Stimulated activated CD8-positive, alpha-beta memory T cell treated with anti-CD3 and anti-CD28 coated beads, Interleukin-2, amount 100 ng/mL, for 1 hour (primary cell): ENCODE results near the gene CARS1.

Experiments used
- DNase-seq, 2 donors: peaks; one replicate each; pipeline ENCODE4 v3.0.0-alpha.2; 2020; ENCODE audit warnings: low read depth in 2 of 2

The CARS1 gene

DNA sequence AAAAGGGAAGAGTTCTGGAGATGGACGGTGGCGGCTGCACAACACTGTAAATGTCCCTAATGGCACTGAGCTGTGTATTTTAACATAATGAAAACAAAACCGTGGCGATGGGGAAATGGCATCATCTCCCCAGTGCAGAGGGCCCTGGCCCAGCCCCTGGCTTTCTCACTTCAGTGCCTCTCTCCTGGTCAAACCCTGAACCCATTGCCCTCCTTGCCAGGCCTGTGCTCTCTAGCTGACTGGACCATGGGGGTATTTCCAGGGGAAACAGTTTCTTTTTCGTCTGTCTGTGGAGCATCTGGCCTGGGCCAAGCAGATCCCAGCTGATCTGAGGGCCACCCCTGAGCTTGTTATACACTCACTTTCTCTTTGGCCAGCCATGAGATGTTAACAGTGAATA, 47.7 kb downstream of the CARS1 start:
- no peak for DNase-seq

DNA sequence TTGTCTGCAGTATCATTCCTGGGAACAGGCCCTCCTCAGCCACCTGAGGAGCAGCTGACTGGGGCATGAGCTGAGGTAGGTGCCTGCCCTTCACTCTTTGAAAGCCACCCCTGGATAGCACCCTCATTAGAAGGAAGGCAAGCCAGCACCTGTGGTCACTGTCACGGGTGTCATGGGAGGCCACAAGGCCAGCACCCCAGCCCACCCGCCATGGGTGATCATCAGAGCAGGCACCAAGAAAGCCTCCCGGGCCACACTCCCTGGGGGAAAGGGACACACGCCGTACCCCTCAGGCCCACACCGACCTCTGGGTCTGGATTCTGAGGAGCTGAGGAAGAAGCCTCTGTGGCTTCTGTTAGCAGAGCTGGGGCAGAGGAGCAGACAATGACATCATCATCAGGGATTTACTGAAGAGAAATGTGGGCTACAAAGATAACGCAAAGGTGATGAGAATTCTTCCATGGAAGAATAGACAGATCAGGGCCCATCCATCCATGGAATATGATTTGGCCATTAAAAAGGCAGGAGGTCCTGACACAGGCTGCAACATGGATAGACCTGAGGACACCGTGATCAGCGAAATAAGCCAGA, 48.4 kb downstream of the CARS1 start:
- DNase-seq, result no peak

DNA sequence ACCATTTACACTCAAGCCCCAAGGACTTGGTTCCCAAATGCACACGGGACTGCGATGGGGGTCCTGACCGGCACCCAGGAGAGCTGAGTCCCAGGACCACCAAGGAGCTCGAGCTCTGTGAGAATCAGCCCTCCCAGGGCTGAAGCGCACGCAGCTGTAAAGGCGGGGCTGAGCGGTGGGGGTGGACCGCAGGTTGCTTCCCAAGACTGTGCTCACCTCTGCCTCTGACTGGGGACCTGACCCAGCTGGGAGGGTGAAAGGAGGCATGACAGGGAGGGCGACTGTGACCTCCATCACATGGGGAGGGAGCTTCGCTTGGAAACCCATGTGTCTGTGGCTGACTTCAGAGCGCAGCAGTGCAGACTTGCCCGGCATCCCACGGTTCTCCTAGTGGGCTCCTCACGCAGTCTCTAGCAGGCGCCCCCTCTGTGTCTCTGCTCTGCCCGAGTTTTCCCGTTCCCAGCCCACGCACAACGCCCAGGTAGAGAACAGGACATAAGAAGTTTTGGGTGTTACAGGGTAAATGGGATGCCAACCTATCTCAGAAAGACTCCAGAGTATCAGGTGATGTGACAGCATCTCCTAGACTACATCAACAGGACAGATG, 49.7 kb downstream of the CARS1 start:
- no peak for DNase-seq

DNA sequence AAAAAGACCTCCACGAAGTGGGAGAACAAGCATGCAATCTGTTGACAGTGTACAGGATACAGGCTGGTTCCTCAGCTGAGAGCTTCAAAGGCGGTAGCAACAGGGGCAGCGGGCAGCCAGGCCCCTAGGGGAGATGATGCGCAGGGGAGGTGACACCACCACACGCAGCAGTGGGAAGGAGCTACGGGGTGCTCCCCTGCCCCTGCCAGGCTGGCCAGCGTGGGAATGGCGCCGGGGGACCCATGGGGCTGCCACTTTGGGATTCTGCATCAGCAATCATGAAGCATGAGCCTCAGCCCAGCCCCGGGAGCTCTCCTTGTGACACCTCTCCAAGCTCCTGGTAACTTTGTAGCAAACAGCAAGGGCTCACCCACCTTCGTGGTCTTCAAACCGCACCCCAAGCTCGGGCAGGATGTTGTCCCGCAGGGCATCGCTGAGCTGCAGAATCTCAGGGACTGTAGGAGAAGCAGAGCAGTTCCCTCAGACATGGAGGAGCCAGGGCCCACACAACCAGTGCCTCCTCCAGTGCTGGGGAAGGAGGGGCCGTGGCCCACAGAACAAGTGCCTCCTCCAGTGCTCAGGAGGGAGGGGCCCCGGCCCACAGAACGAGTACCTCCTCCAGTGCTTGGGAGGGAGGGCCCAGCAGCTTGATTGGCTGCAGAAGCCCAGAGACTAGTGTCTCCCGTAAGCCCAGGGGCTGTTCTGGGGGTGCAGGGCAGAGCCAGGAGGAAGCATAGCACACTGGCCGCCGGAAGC, 50.5 kb downstream of the CARS1 start:
- peak; percentile 22 to 53 for DNase-seq

DNA sequence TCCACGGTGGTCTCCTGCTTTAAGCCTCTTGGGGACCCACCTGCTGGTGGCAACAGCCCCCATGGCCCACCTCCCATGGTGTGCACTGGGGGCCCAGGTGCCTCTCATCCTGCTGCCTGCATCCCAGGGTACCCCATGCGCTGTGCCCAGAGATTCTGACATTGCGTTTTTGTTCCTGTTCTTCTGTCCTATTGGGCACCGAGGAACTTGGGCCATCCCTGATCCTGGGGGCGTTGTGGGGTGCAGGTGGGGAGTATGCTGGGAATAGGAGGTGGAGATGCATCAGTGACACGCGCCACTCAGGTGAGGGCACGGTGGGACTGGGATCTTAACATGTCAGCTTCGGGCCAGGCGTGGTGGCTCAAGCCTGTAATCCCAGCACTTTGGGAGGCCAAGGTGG, 52.7 kb downstream of the CARS1 start:
- no peak for DNase-seq

DNA sequence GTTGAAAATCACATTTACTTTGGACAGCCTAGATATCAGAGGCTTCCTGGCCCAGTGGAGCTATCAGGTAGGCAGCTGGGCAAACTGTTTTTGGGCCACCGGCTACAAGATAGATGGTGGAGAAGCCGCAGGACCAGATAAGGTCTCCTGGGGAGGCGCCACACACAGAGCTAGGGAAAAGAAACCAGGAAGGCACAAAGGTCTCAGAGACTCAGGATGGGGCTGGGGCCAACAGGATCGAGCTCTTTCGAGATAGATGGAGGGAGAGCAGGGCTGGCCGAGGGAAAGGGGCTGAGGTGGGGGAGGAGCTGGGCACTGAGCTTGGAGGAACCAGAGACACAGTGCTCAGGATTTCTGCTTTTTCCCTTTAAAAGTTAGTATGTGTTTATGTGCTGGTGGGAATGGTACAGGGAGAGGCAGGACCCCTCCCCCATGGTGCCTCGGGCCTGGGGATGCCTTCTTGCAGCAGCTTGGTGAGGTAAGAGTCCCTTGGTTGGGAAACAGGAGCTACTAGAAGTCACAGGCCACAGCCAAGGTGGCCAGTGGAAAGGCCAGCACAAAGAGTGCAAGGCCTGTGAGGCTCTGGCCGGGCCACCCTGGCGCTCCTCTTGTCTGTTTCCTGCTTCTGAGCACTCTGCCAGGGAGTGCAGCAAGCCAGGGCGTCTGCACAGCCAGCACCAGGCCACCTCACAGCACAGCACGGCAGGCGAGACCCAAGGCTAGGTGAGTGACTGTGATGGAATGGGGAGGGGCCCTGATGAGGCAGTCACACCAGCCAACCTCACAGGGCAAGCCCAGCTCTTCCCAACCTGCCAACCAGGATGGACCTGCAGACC, 53.6 kb downstream of the CARS1 start:
- no peak for DNase-seq

DNA sequence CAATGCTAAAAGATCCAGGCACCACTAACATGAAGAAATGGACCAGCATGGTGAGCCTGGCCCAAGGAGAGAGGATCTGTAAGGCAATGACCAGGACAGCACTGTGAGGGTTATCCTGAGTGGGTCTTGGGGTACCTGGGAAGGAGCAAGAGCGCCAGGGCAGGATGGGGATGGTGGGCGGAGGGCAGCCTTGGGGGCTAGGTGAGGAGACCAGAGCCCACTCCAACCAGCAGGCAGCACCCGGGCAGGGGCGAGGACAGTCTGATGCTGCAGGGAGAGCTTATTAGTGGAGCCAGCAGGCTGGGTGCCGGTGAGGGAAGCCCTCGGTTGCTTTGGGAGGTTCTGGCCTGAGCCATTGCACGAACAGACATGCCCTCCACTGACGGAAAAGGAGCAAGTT, 54.4 kb downstream of the CARS1 start:
- no peak for DNase-seq

DNA sequence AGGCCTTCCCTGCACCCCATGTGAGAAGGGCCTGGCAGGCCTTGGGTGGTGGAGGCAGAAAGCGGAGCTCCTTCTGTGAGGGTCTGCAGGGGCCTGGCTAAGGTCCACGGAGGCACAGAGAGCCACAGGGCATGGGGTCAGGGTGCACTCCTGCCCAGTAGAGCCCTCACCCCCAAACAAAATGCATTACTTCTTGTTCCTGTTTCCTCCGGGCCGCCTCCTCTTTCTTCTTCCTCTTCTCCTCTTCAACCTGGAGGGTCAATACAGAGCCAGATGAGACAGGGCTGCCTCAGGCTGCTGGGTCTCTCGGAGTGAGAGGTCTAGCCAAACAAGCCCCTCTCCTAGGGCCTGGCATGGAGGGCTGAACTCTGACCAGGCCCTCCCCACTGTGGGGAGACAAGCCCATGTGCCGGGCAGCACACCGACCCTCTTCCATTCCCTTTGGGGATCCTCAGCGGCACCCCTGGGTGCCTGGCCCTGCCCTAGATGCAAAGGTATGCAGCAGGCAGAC, 54.8 kb downstream of the CARS1 start:
- DNase-seq, result no peak

DNA sequence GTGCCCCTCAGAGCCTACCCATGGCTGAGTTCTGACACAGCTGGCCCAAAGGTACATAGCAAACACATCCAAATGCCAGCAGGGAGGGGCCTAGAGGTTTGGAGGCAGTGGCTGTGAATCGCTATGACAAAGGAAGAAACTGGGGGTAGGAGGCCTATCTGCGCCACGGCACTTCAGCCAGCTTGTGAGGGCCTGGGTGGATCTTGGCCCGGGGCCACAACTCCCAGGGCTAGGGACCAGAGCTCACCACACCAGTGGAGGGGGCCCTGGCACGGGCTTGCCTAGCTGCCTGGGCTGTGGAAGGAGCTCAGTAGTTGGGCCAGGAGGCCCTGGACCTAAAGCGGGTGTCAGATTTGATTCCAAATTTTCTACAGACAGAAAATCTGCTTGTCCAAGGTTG, 55.7 kb downstream of the CARS1 start:
- no peak for DNase-seq

DNA sequence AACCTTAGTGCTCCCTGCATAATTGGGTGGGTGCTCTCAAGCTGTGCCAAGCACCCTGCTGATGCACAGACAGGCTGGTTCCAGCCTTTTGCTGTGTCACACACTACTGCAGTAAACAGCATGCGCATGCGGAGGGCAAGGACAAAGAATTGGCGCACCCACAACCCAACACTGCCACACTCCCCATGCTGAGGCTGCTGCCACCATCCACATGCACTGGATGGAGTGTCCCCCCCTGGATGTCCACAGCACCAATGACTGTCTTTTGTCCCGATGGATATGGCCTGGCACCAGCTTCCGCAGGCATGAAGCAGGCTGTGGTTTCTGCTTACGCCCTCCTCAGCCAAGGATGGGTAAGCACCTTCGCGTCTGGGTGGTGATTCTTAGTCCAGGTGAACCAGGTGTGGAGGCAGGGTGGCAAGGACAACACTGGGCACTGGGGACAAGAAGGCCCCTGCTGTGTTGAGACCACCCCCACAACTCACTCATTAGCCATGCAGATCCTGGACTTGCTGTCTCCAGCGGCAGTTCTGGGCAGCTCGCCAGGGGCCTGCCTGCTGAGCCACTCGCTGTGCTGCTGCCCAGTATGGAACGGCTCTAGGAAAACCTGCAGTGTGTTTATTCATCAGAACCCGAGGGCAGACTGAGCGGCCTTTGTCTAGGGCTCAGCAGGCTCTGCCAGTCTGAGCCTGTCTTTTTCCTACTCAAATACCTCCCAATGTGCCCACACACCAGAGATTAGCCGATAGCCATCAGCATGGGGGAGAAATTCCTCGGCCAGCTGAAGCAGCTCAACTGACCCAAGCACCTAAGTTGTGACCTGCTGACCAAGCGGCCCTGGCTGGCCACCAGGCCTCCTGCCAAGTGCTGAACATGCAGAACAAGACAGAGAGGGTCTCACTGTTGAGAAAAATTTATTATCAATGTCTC, 56.9 kb downstream of the CARS1 start:
- DNase-seq, result no peak

DNA sequence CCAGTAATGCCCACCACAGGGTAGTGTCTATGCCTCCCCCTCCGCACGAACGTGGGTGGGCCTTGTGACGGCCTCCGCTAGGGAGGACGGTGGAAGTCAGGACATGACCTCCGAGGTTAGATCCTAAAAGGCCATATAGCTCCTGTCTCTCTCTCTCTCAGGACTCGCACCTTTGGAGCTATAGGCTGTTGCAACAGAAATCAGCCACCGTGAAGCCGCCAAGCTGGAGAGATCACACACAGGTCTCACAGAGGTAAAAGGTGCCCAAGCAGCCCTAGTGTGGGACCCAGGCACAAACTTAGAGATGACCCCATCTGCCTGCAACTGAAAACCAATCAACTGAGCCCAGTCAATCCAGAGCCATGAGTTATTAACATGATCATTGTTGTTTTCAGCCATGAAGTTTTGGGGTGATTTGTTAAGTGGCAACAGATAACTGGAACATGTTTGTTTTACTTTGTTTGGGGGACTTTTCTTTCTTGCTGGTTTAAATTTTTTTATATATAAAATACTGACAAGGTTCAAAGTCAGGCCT, 57.7 kb downstream of the CARS1 start:
- DNase-seq, result no peak

DNA sequence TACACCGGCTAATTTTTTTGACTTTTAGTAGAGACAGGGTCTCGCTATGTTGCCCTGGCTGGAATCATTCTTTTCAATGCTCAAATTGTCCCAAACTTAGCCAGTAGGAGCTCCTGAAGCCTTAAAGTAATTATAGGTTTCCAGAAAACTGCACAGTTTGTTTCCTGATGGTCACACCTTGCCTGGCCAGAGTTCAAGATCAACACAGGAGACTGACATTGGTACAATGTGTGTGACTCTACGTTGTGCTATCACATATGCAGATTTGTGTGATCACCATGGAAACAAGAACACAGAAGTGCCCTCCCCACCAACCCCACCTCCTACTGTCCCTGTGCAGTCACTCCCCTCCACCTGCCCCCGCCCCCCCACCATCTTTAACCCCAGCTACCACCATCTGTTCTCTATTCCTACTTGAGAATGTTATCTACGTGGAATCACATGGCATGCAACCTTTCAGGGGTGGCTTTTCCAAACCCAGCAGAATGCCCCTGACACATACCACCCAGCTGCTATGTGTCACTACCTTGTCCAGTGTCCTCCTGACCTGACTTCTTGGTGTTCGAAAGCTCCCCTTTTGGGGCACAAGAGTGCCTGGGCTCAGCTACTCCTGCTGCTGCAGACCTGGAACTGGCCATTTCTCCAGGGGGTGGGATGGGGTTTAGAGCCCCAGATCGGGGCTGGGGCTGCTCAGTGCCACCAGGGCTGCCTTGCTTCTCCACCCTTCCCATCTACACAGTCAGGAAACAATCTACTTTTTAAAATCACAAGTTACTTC, 59.0 kb downstream of the CARS1 start:
- DNase-seq, result no peak

DNA sequence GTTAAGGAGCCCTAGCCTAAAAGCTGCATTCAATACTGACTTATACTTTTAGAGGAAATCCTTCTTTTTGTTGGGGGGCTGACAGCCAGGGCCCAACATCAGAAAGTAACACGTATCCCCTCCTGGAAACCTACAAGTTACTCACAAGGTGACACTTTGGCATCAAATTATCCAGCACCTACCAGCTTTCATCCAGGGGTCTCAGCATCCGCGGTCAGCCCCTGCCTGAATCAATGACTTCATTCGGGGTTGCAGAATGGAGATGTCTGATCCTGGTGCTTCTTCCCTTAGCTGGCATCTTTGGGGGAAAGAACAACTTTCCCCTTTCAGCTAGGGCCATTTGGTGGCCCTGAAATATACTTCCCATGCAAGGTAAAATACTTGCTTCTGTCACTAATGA, 59.8 kb downstream of the CARS1 start:
- no peak for DNase-seq

DNA sequence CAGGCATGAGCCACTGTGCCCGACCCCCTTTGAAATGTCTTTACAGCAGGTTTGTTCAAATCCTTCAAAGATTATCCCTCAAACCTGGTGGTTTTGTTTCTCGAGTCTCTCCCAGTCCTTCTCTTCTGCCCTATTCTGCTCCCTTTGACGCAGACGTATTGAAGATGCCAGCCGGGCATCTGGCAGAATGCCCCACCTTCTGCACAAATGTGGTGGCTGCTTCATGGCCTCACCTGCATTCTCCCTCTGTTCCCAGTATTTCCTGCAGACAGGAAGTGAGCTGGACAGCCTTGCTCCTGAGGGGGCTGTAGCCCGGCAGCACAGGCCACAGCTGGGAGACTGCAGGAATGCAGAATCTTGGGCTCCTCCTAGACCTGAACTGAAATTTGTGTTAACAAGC, 60.2 kb downstream of the CARS1 start:
- DNase-seq, result no peak

DNA sequence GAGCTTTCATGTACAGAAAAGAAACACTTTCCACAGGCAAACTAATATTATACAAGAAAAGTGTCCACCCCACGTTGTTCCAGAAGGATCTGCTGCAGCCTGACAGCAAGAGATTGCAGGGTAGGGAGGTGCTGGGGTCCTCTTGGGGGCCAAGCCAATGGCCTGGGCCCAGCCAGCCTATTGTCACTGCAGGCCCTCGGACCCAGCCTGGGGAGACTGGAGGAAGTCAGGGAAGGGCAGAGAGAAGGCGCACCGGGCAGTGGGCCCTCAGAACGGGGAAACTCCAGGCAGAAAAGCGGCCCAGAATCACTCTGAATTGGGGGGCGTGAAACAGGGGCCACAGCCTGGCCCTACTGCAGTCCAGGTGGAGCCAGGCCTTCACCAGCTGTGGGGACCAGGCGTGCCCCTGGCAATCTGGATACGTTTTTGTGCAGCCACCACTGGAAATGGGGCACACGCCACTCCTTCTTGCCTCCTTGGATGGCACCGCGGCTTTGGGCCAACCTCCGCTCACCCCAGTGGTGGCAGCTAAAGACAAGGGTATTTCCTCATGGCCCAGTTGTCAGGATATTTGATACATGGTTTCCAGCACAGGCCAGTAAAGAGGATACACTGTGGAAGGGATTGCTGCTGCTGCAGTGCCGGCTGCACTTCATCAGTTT, 61.2 kb downstream of the CARS1 start:
- DNase-seq, result no peak

DNA sequence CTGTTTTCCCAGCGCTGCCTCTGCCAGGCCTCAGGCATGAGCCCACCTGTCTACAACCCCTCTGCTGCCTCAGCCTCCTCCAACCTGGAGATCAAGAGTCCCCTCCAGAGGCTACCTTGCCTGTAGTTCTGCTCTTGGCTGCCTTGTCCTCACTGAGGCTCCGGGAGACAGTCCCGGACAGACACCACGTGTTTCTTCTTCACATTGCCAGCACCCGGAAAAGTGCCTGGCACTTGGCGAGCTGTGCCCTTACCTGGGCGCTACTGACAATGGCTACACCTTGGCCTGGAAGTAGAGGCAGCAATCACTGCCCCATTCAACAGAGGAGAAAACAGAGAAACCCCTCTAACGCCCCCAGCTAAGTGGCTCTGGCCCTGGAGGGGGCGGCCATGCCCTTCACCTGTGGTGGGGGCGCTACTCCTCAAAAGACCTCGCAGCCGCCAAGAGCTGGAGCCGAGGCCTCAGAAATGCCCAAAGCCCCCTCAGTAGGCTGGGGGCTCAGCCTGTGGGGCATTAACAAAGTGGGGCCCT, 62.1 kb downstream of the CARS1 start:
- DNase-seq, result no peak

DNA sequence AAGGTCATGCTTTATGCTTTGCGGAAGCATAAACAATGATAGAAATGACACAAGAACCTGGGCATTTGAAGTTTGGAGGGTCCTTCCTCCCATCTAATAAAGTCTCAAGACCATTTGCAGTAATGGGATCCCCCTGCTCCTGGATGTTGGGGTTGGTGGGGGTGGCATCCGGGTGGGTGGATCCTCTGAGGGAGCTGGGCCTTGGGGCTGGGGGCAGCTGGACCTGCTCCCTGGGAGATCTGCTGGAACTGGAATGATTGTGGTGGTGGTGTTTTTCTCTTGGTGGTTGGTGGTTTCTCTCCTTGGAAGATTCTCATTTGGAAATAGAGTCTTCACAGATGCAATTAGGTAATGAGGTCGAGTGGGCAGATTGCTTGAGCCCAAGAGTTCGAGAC, 62.9 kb downstream of the CARS1 start:
- DNase-seq, result no peak

DNA sequence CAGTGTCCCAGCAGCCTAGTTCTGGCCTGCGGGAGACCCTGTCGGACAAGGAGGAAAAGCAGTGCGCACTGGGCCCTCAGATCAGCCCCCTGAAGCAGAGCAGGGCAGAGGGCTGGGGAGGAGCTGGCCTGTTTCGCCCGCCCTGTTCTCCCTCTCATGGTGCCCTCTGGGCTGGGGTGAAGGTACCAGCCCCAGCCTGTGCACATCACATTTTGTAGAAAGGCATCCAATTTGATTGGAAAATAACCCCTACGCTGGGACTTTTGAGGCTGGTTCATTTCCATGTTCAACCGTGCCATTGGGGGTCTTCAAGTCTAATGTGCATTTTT, 64.3 kb downstream of the CARS1 start:
- no peak for DNase-seq

DNA sequence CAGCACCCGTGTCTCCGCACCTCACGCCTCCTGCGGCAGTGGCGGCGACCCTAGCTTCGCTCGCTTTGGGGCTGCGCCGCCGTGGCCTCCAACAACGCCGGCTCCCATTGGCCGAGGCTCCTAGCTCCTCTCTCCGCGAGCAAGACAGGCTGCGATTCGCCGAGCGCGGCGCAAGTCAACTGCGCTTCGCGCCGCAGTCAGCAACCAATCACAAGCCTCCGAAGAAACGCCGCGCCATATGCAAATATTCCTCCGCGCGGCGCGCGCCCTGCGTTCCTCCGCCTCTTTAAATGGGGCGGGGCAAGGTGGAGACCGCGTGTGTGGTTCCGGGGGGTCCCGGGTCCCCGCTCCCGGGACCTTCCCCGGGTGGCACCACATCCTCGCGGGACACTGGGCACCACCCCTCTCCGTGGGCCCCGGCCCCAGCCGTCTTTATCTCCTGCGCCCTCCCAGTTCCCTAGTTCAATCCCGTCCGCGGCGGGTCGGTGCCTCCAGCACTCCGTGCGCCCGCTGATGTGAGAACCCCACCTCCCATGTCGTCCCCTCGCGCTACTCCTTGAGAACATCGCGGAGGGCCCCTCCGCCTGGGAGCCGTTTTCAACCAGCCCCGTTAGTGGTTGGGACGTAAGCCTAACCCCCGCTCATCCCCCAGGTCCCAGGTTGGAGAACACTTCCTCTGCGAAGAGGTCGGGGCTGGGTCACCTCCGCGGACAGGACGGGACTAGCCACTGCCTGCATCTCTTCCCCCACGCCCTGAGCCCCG, 64.8 kb downstream of the CARS1 start, which contains the start of gene NAP1L4:
NAP1L4 (minus strand) TSS at position 96 of the 763 bp plus-strand sequence. CDS start 13,109 bp downstream, outside the sequence.
- DNase-seq, result peak; percentile 90 to 92
